Stimulated activated CD4-positive, alpha-beta T cell treated with anti-CD3 and anti-CD28 coated beads, Interleukin-2, amount 100 ng/mL, for 4 hours (primary cell): ENCODE data around the gene PGPEP1.
A peak's percentile ranks its signal among the peaks of the same experiment; 100 is the strongest.
"Not testable (repeated sequence)": the region's sequence is repeated elsewhere in the genome, so short reads cannot be mapped to it uniquely, and the experiment has no call there.

Experiments
- DNase-seq: peaks from one replicate; pipeline ENCODE4 v3.0.0-alpha.2; 2020; ENCODE audit warnings: low read depth

The PGPEP1 gene

GRCh38 chr19:18332917-18333530, 7.4 kb upstream of the PGPEP1 start:
- DNase-seq = no peak

GRCh38 chr19:18333680-18334079, 6.7 kb upstream of the PGPEP1 start:
- no peak for DNase-seq

- no peak for DNase-seq
Measured at GRCh38 chr19:18336121-18336520, 4.3 kb upstream of the PGPEP1 start.

GRCh38 chr19:18338541-18338940, 1.9 kb upstream of the PGPEP1 start:
- DNase-seq = no peak

- no peak for DNase-seq
Measured at GRCh38 chr19:18339723-18340122, 675 bp upstream of the PGPEP1 start.

- peak; percentile 67 for DNase-seq
Measured at GRCh38 chr19:18340990-18341868, 831 bp downstream of the PGPEP1 start.

GRCh38 chr19:18342090-18342632, 1.8 kb downstream of the PGPEP1 start:
- DNase-seq = no peak

- DNase-seq = no peak
Measured at GRCh38 chr19:18344582-18344950, 4.2 kb downstream of the PGPEP1 start.

GRCh38 chr19:18345296-18345695, 4.9 kb downstream of the PGPEP1 start:
- no peak for DNase-seq

- DNase-seq = no peak
Measured at GRCh38 chr19:18346091-18346490, 5.7 kb downstream of the PGPEP1 start.

- no peak for DNase-seq
Measured at GRCh38 chr19:18348171-18348570, 7.8 kb downstream of the PGPEP1 start.

- not testable (repeated sequence) for DNase-seq
Measured at GRCh38 chr19:18348818-18349339, 8.5 kb downstream of the PGPEP1 start.

- no peak for DNase-seq
Measured at GRCh38 chr19:18349524-18350128, 9.2 kb downstream of the PGPEP1 start.

GRCh38 chr19:18350490-18350889, 10.1 kb downstream of the PGPEP1 start:
- no peak for DNase-seq

- no peak for DNase-seq
Measured at GRCh38 chr19:18351544-18351943, 11.1 kb downstream of the PGPEP1 start.

GRCh38 chr19:18353378-18354005, 13.1 kb downstream of the PGPEP1 start:
- DNase-seq = no peak

- DNase-seq = not testable (repeated sequence)
Measured at GRCh38 chr19:18354743-18355142, 14.3 kb downstream of the PGPEP1 start.

GRCh38 chr19:18357041-18357440, 16.6 kb downstream of the PGPEP1 start:
- DNase-seq = no peak

- no peak for DNase-seq
Measured at GRCh38 chr19:18361646-18362045, 21.2 kb downstream of the PGPEP1 start.

- DNase-seq = no peak
Measured at GRCh38 chr19:18362934-18363542, 22.6 kb downstream of the PGPEP1 start.

- DNase-seq = no peak
Measured at GRCh38 chr19:18363787-18364186, 23.4 kb downstream of the PGPEP1 start.
